ENCODE data around the gene WSB2. TPM values are rescaled to one million over a fixed set of nuclear protein-coding genes. Genes with fewer than 3 reads are reported as not detected.
"Not testable (repeated sequence)": the region's sequence is repeated elsewhere in the genome, so short reads cannot be mapped to it uniquely, and the experiment has no call there.

WSB2 gene
- total and polyA plus RNA-seq, 12 donors, result 50.0 to 201 (median 106) TPM

DNA sequence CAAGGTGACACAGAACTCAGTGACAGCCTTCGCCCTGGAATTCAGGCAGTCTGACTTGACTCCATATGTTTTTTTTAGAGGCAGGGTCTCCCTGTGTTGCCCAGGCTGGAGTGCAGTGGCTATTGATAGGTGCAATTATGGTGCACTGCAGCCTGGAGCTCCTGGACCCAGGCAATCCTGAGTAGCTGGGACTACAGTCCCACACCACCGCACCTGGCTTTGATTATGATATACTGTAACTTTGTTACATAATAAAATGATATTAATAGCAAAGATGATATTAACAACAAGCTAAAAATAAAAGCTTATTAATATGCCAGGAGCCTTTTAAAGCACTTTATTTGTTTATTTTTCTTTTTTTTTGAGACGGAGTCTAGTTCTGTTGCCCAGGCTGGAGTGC, 33.1 kb upstream of the WSB2 start:
- 80 to 89% (median 84%) methylated on average over 3 of the region's 3 CpGs for WGBS, 4 donors
- peaks cover 0 to 9% of the 10 kb centered on the region in 2 donors for H3K36me3 ChIP-seq (replicated peaks in 1 of 2)
- TF ChIP-seq, protein P1, sequence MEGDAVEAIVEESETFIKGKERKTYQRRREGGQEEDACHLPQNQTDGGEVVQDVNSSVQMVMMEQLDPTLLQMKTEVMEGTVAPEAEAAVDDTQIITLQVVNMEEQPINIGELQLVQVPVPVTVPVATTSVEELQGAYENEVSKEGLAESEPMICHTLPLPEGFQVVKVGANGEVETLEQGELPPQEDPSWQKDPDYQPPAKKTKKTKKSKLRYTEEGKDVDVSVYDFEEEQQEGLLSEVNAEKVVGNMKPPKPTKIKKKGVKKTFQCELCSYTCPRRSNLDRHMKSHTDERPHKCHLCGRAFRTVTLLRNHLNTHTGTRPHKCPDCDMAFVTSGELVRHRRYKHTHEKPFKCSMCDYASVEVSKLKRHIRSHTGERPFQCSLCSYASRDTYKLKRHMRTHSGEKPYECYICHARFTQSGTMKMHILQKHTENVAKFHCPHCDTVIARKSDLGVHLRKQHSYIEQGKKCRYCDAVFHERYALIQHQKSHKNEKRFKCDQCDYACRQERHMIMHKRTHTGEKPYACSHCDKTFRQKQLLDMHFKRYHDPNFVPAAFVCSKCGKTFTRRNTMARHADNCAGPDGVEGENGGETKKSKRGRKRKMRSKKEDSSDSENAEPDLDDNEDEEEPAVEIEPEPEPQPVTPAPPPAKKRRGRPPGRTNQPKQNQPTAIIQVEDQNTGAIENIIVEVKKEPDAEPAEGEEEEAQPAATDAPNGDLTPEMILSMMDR (IDR thresholded peaks at IDR 0.05), result no peak
- TF ChIP-seq POLR2A (IDR thresholded peaks at IDR 0.05), result no peak
- intact Hi-C loops (cut with DNase I), result no loop called here
- no peaks in the 10 kb centered on the region for H3K9me3 ChIP-seq (replicated peaks in 1 of 3)
- H3K27me3 ChIP-seq, result no peaks in the 10 kb centered on the region
- peaks cover 0 to 4% of the 10 kb centered on the region in 2 donors for H3K4me1 ChIP-seq (replicated peaks in 1 of 2)
- no peak overlapping the region for H3K27ac ChIP-seq
- H3K4me3 ChIP-seq, result no peak overlapping the region
- DNase-seq, result no peak

DNA sequence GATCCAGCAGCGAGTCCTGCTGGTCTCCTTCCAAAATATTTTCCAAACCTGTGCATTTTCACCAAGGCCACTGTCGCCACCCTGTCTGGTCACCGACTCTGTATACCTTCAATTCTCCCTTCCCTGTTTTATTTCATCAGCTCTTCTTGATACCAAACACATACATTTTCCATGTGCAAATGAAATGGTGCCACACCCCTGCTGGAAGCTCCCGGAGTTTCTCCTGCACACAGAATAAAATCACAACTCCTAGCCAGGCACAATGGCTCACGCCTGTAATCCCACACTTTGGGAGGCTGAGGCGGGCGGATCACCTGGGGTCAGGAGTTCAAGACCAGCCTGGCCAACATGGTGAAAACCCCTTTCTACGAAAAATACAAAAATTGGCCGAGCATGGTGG, 28.8 kb upstream of the WSB2 start:
- DNase-seq, result no peak
- intact Hi-C loops (cut with DNase I), result no loop called here
- peaks cover 0 to 9% of the 10 kb centered on the region in 2 donors for H3K36me3 ChIP-seq (replicated peaks in 1 of 2)
- no peaks in the 10 kb centered on the region for H3K27me3 ChIP-seq
- no peak overlapping the region for H3K27ac ChIP-seq
- H3K4me1 ChIP-seq (replicated peaks in 1 of 2), result no peaks in the 10 kb centered on the region
- H3K9me3 ChIP-seq (replicated peaks in 1 of 3), result no peaks in the 10 kb centered on the region
- no peak overlapping the region for H3K4me3 ChIP-seq
- WGBS, 4 donors, result 93 to 95% (median 93%) methylated on average over 9 of the region's 9 CpGs
- no peak for TF ChIP-seq POLR2A (IDR thresholded peaks at IDR 0.05)
- TF ChIP-seq, protein P1 (IDR thresholded peaks at IDR 0.05), result no peak

DNA sequence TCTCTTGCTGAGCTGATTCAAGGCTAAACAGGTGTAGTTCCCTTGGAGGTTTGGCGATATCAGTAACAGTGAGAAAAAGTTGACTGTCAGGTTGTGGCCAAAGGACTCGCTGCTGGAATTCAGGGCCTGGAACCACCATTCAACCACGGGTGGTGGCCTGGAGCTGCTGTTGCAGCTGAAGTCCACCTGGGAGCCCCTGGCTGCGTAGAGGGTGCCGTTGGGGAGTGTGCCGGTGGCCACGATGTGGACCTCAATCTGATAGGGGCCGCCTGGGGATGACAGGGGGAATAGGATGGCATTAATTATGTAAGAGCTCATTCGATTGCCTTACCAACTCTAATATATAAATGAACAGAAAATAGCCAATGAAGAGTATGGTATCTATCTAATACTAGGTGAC, 21.2 kb upstream of the WSB2 start:
- Histone ChIP-seq H3K27ac (no peak overlapping the region), H3K4me3 (no peak overlapping the region), H3K4me1 (replicated peaks in 1 of 2) (no peaks in the 10 kb centered on the region), H3K27me3 (no peaks in the 10 kb centered on the region), H3K9me3 (replicated peaks in 1 of 3) (no peaks in the 10 kb centered on the region), H3K36me3 (replicated peaks in 1 of 2) (peaks cover 0 to 10% of the 10 kb centered on the region in 2 donors)
- DNase-seq, result no peak
- TF ChIP-seq, protein P1 (IDR thresholded peaks at IDR 0.05), result no peak
- TF ChIP-seq POLR2A (IDR thresholded peaks at IDR 0.05), result no peak
- 82 to 94% (median 87%) methylated on average over 9 of the region's 9 CpGs for WGBS, 4 donors
- intact Hi-C loops (cut with DNase I), result no loop called here

DNA sequence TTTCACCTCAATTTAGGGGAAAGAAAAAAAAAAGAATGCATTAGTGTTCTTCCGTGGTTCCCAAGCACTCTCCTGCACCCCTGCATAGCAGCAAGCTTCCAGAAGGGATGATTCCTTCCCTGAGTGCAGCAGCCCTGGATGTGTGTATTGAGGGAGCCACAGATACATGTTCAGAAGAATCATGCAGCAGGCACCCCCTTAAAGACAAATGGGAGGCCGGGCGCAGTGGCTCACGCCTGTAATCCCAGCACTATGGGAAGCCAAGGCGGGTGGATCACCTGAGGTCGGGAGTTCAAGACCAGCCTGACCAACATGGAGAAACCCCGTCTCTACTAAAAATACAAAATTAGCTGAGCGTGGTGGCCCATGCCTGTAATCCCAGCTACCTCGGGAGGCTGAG, 20.5 kb upstream of the WSB2 start:
- DNase-seq; H3K4me1 ChIP-seq (replicated peaks in 1 of 2); H3K9me3 ChIP-seq (replicated peaks in 1 of 3); H3K36me3 ChIP-seq (replicated peaks in 1 of 2); H3K27ac ChIP-seq; intact Hi-C loops (cut with DNase I); H3K27me3 ChIP-seq; H3K4me3 ChIP-seq: not testable (repeated sequence)
- 91 to 98% (median 94%) methylated on average over 7 to 9 of the region's 9 CpGs for WGBS, 4 donors

DNA sequence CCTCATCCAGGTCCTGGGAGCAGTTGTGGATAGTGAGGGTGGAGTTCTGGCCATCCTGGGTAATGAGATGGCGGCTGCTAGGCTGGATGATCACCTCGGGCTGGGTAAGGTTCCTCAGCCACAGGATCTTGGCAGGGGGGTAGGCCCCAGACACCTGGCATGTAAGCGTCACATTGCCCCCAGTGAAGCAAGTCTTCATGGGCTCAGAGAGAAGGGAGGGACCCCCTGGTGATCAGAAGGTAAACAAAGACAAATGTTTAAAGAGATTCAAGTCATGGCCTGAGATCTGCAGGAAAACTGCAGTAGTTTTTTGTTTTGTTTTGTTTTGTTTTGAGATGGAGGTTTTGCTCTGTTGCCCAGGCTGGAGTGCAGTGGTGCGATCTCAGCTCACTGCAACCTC, 12.8 kb upstream of the WSB2 start:
- no peak for TF ChIP-seq POLR2A (IDR thresholded peaks at IDR 0.05)
- TF ChIP-seq, protein P1 (IDR thresholded peaks at IDR 0.05), result no peak
- H3K4me3 ChIP-seq, result no peak overlapping the region
- intact Hi-C loops (cut with DNase I), result no loop called here
- 87 to 94% (median 92%) methylated on average over 4 of the region's 4 CpGs for WGBS, 4 donors
- H3K4me1 ChIP-seq (replicated peaks in 1 of 2), result no peaks in the 10 kb centered on the region
- no peak for DNase-seq
- H3K27ac ChIP-seq, result no peak overlapping the region
- H3K36me3 ChIP-seq (replicated peaks in 1 of 2), result no peaks in the 10 kb centered on the region
- no peaks in the 10 kb centered on the region for H3K27me3 ChIP-seq
- no peaks in the 10 kb centered on the region for H3K9me3 ChIP-seq (replicated peaks in 1 of 3)
